ENCODE measurements around the gene LLGL2.

LLGL2 gene

DNA sequence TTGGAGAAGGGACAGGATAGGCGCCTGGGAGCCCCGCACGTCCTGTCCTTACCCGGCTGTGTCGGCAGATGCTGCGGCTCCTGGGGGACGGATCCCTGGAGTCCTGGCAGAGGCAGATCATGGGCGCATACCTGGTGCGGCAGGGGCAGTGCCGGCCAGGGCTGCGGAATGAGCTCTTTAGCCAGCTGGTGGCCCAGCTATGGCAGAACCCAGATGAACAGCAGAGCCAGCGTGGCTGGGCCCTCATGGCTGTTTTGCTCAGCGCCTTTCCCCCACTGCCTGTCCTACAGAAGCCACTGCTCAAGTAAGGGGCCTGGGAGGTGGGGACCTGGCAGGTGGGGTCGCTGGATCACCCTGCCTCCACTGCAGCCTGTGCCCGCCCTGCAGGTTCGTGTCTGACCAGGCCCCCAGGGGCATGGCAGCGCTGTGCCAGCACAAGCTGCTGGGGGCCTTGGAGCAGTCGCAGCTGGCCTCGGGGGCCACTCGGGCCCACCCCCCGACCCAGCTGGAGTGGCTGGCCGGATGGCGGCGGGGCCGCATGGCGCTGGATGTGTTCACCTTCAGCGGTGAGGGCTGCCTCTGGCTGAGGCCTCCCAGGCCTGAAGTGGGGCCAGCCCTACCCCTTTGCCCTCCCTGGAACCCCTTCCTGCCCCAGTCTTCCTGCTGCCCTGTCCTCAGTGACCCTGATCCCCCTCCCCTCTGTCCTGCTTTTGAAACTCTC lies 87.6 kb downstream of the LLGL2 start:
- DNase-seq (ENCODE audit: low read depth in 2 of 2): no peak

GRCh38 chr17:75614006-75614405 lies 88.5 kb downstream of the LLGL2 start:
- DNase-seq (ENCODE audit: low read depth in 2 of 2): no peak

- no peak for DNase-seq (ENCODE audit: low read depth in 2 of 2)
Measured at GRCh38 chr17:75614556-75615270, 89.2 kb downstream of the LLGL2 start.

- no peak for DNase-seq (ENCODE audit: low read depth in 2 of 2)
Measured at GRCh38 chr17:75615301-75615700, 89.8 kb downstream of the LLGL2 start.

- no peak for DNase-seq (ENCODE audit: low read depth in 2 of 2)
Measured at GRCh38 chr17:75616521-75617122, 91.1 kb downstream of the LLGL2 start.

DNA sequence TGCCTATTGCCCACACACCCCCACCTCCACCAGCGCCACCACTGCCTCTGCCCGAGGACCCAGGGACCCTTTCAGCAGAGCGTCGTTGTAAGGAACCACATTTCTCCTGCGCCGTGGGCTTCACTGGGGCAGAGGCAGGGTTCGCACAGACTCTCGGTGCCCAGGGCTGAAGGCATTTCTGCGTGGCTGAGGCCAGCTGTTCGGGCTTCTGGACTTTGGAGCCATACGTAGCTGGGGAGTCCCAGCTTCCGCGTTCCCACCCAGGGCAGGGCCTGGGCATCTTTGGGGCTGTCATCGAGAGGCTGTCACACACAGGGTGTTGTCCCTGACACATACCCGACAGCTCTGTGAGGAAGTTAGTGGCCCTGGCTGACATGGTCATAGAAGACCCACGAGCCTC lies 91.7 kb downstream of the LLGL2 start:
- no peak for DNase-seq (ENCODE audit: low read depth in 2 of 2)

- DNase-seq (ENCODE audit: low read depth in 2 of 2): no peak
Measured at GRCh38 chr17:75617675-75618074, 92.2 kb downstream of the LLGL2 start.

- no peak for DNase-seq (ENCODE audit: low read depth in 2 of 2)
Measured at GRCh38 chr17:75619506-75620431, 94.3 kb downstream of the LLGL2 start.

- DNase-seq (ENCODE audit: low read depth in 2 of 2): no peak
Measured at GRCh38 chr17:75621489-75621888, 96.0 kb downstream of the LLGL2 start.

DNA sequence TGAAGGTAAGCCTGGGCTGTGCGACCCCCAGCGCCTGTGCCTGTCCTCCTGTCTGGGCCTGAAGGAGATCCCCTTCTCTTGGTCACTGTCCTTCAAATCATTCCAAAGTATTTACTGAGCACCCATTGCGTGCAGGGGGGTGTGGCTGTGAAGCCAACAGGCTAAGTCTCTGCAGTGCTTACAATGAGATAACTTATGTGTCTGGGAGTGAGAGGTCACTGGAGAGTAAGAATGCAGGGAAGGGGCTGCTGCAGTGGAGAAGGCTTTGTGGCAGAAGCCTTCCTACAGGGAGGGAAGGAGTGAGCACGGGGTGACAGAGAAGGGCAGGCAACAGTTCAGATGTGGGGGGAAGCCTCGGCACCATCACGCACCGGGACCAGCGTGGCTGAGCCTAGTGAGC lies 96.6 kb downstream of the LLGL2 start:
- no peak for DNase-seq (ENCODE audit: low read depth in 2 of 2)

GRCh38 chr17:75622771-75623273 lies 97.3 kb downstream of the LLGL2 start:
- no peak for DNase-seq (ENCODE audit: low read depth in 2 of 2)

DNA sequence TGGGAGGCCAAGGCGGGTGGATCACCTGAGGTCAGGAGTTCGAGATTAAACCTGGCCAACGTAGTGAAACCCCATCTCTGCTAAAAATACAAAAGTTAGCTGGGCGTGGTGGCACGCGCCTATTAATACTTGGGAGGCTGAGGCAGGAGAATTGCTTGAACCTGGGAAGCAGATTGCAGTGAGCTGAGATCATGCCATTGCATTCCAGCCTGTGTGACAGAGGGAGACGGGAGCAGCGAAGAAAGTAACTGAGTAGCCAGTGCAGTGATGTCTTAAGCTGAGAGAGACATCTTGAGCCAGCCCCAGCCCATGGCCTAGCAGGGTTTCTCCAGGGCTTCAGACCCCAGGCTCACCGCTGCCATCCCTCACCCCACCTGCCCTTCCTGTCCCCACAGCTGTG lies 97.9 kb downstream of the LLGL2 start:
- DNase-seq (ENCODE audit: low read depth in 2 of 2): no peak

GRCh38 chr17:75624021-75624420 lies 98.5 kb downstream of the LLGL2 start:
- no peak for DNase-seq (ENCODE audit: low read depth in 2 of 2)
